ENCODE results near the gene MCC.

DNA sequence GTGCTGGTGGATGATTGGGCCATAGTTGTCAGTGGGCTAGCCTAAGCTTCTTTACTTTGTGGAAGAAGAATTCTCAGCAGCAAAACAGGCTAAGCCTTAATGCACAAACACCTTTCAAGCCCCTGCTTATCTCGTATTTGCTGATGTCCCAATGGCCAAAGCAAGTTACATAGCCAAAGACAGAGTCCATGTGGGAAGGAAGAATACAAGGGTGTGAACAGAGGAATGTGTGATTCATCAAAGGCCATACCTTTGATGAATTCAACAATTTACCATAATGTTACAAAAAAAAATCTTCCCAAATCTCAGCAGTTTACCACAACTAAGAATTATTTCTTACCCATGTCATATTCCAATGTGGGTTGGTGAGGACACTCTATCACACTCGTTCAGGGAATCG is 24.1 kb upstream of the MCC start:
- TF ChIP-seq, protein P1, sequence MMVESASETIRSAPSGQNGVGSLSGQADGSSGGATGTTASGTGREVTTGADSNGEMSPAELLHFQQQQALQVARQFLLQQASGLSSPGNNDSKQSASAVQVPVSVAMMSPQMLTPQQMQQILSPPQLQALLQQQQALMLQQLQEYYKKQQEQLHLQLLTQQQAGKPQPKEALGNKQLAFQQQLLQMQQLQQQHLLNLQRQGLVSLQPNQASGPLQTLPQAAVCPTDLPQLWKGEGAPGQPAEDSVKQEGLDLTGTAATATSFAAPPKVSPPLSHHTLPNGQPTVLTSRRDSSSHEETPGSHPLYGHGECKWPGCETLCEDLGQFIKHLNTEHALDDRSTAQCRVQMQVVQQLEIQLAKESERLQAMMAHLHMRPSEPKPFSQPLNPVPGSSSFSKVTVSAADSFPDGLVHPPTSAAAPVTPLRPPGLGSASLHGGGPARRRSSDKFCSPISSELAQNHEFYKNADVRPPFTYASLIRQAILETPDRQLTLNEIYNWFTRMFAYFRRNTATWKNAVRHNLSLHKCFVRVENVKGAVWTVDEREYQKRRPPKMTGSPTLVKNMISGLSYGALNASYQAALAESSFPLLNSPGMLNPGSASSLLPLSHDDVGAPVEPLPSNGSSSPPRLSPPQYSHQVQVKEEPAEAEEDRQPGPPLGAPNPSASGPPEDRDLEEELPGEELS (CRISPR knock-in tag; IDR thresholded peaks at IDR 0.05) = no peak
- no peak for TF ChIP-seq JUN (CRISPR knock-in tag; IDR thresholded peaks at IDR 0.05)
- no peak for TF ChIP-seq NR3C1 (CRISPR knock-in tag; conservative IDR thresholded peaks at IDR 0.05; ENCODE audit: low read depth)
- TF ChIP-seq, protein P2, sequence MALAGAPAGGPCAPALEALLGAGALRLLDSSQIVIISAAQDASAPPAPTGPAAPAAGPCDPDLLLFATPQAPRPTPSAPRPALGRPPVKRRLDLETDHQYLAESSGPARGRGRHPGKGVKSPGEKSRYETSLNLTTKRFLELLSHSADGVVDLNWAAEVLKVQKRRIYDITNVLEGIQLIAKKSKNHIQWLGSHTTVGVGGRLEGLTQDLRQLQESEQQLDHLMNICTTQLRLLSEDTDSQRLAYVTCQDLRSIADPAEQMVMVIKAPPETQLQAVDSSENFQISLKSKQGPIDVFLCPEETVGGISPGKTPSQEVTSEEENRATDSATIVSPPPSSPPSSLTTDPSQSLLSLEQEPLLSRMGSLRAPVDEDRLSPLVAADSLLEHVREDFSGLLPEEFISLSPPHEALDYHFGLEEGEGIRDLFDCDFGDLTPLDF (CRISPR knock-in tag; IDR thresholded peaks at IDR 0.05) = no peak
- TF ChIP-seq, protein P3, sequence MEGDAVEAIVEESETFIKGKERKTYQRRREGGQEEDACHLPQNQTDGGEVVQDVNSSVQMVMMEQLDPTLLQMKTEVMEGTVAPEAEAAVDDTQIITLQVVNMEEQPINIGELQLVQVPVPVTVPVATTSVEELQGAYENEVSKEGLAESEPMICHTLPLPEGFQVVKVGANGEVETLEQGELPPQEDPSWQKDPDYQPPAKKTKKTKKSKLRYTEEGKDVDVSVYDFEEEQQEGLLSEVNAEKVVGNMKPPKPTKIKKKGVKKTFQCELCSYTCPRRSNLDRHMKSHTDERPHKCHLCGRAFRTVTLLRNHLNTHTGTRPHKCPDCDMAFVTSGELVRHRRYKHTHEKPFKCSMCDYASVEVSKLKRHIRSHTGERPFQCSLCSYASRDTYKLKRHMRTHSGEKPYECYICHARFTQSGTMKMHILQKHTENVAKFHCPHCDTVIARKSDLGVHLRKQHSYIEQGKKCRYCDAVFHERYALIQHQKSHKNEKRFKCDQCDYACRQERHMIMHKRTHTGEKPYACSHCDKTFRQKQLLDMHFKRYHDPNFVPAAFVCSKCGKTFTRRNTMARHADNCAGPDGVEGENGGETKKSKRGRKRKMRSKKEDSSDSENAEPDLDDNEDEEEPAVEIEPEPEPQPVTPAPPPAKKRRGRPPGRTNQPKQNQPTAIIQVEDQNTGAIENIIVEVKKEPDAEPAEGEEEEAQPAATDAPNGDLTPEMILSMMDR (IDR thresholded peaks at IDR 0.05) = no peak
- no peak for TF ChIP-seq ELF4 (CRISPR knock-in tag; IDR thresholded peaks at IDR 0.05; ENCODE audit: low read depth)
- TF ChIP-seq CBFB (CRISPR knock-in tag; IDR thresholded peaks at IDR 0.05; ENCODE audit: low read depth) = no peak
- TF ChIP-seq, protein P4, sequence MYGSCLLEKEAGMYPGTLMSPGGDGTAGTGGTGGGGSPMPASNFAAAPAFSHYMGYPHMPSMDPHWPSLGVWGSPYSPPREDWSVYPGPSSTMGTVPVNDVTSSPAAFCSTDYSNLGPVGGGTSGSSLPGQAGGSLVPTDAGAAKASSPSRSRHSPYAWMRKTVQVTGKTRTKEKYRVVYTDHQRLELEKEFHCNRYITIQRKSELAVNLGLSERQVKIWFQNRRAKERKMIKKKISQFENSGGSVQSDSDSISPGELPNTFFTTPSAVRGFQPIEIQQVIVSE (CRISPR knock-in tag; IDR thresholded peaks at IDR 0.05; ENCODE audit: borderline replicate concordance) = no peak
